Ammon's horn (tissue), 1 donor: ENCODE measurements around the gene NUF2.
"Not testable (repeated sequence)": the region's sequence is repeated elsewhere in the genome, so short reads cannot be mapped to it uniquely, and the experiment has no call there.

Source experiments
- DNase-seq: peaks from one replicate; pipeline ENCODE4 v3.0.0-alpha.2; 2016; ENCODE audit warnings: low spot score

Gene NUF2

DNA sequence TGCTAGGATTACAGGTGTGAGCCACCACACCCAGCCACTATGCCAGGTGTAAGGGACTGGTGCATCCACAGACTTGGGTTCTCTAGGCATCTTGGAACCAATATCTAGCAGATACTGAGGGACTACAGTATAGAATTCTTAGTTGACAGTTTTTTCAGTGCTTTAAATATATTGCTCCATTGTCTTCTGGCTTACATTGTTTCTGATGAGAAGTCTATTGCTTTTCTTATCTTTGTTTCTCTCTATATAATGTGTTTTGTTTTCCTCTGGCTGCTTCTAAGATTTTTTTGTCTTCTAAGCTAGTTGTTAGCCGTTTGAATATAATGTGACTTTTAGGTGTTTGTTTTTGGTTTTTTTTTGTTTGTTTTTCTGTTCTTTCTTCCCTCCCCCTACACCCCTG lies 13.5 kb downstream of the NUF2 start:
- DNase-seq = no peak

DNA sequence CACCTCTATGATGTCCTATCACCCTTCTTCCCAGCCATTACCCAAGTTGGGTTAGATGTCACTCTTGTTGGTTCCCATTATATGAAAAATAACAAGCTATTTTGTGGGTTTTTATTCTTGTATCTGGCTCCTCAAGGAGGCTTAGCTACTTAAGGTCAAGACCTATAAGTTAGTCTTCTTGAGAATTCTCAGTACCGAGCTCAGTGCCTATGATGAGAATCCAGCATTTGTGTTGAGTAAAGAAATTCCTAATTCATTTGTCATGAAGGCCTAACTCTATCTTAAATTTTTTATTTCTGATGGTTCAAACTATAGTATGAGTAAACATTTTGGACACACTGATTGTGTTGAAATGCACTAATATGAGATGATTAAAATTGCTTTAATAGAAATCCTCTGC lies 15.9 kb downstream of the NUF2 start:
- no peak for DNase-seq

GRCh38 chr1:163346326-163346870 lies 24.6 kb downstream of the NUF2 start:
- no peak for DNase-seq

DNA sequence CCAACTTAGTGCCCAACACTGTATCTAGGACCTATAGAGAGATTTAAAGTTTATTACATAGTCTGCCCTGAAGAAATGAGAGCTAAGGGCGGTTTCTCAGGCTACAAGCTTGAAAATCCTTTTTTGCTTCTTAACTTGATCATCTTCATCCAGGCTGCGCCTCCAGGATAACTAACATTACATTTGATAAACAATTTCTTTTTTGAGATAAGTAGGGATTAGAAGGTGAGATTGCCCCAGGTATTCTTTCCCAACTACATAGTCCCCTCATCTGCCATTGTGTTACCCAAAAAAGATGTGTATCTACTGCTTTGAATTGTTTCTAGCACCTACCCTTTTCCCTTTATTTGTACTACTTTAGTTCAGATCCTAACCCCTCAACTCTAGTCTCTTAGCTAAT lies 25.4 kb downstream of the NUF2 start:
- DNase-seq = no peak

- no peak for DNase-seq
Measured at GRCh38 chr1:163351912-163352311, 30.2 kb downstream of the NUF2 start.

GRCh38 chr1:163357378-163357777 lies 35.6 kb downstream of the NUF2 start:
- no peak for DNase-seq

GRCh38 chr1:163358172-163358571 lies 36.4 kb downstream of the NUF2 start:
- not testable (repeated sequence) for DNase-seq

GRCh38 chr1:163361123-163361934 lies 39.6 kb downstream of the NUF2 start:
- DNase-seq = peak; percentile 62

DNA sequence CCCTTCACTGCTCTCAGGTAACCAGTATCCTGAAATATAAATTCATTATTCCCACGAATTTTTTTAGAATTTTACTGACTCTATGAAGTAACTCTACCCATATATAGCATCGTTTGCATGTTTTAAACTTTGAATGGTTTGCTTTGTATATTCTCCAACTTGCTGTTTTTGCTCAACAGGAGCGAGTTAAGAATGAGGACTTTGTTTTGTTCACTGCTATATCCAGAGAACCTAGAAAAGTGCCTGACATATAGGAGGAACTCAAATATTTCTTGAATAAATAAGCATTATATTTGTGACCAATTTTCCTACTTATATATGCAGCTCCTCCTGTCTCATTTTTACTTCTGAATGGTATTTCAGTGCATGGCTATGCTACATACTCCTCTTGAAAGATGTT lies 43.4 kb downstream of the NUF2 start:
- no peak for DNase-seq

DNA sequence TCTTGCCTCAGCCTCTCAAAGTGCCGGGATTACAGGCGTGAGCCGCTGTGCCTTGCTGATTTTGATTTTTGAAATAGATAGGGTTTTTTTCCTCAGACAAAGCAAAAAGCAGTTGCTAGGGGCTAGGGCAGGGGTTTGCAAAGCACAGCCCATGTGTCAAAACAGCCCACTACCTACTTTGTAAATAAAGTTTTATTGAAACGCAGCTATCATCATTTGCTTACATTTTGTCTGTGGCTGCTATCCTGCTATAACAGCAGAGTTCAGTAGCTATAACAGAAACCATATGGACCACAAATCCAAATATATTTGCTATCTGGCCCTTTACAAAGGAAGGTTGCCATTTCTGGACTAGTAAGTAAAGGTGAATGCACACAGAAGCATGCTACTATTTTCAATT lies 44.8 kb downstream of the NUF2 start:
- no peak for DNase-seq

DNA sequence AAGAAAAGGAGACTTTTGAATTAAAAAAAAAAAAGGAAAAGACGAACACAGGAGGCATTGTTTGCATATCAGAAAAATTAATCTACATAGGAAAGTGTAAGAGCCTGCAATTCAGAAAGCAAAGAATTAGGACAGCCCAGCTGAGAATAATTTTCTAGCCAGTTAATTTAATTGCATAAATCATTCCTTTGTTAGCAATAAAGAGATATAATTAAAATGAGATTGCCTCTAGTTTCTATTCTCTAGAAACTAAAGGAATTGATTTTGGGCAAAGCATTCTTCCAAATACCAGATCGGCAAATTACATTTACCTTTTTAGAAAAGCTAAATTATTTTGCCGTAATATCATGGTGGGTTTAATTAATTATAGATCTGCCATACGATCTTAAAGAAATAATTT lies 46.0 kb downstream of the NUF2 start:
- DNase-seq = no peak

DNA sequence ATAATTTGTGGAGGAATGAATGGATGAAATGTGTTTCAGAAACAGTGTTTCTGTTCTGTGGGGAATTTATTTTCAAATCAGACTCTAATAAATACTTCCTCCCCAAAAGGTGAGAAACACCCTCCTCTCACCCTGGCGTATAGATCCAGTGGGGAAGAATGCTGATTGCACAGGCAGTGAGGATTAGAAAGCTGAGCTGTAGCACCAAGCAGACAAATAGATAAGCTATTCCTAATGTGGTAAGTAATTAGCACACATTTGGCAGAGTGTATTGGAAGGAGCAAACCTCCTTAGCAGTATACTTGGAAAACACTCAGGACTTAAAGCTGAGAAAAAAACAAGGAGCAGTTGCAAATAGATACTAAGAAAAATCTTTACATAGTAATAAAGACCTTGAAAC lies 50.8 kb downstream of the NUF2 start:
- DNase-seq = no peak

GRCh38 chr1:163378554-163378953 lies 56.8 kb downstream of the NUF2 start:
- no peak for DNase-seq

GRCh38 chr1:163379801-163380200 lies 58.0 kb downstream of the NUF2 start:
- DNase-seq = no peak

GRCh38 chr1:163381487-163382184 lies 59.9 kb downstream of the NUF2 start:
- no peak for DNase-seq

DNA sequence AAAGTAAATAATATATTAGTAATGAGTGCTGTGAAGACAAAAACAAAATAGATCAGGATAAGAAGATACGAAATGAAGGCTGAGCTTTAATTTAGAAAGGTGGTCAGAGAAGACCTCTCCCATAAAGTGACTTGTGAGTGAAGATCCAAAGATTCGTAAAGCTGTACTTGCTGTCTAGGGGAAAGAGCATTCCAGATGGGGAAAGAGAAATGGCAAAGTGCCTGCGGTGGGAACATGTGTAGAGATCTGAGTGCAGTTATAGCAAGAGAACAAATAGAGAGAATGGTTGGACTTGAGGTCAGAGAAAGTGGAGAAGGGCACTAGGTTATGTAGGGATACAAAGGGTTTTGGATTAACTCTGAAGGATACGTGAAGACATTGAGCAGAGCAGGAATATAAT lies 60.6 kb downstream of the NUF2 start:
- DNase-seq = no peak

DNA sequence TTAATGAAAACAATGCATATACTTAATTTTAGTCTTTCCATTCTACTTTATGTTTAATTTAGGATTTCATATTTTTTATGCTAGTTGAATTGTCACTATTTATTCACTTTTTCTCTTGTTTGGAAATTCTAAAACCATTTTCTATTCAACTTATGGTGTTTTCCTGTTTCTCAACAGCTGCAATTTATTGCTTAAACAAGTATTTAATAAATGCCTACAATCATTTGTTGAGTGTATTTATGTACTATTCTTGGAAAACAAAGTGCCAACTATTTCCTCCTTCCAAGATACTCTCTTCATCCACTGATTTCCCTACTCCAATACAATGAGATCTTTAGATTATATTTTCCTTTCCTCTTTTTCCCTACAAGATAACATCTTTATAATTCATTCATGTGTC lies 65.4 kb downstream of the NUF2 start:
- no peak for DNase-seq

- no peak for DNase-seq
Measured at GRCh38 chr1:163388970-163389369, 67.2 kb downstream of the NUF2 start.

GRCh38 chr1:163395790-163396189 lies 74.0 kb downstream of the NUF2 start:
- DNase-seq = no peak

- no peak for DNase-seq
Measured at GRCh38 chr1:163397451-163398200, 75.9 kb downstream of the NUF2 start.

- DNase-seq = no peak
Measured at GRCh38 chr1:163399001-163399400, 77.2 kb downstream of the NUF2 start.

DNA sequence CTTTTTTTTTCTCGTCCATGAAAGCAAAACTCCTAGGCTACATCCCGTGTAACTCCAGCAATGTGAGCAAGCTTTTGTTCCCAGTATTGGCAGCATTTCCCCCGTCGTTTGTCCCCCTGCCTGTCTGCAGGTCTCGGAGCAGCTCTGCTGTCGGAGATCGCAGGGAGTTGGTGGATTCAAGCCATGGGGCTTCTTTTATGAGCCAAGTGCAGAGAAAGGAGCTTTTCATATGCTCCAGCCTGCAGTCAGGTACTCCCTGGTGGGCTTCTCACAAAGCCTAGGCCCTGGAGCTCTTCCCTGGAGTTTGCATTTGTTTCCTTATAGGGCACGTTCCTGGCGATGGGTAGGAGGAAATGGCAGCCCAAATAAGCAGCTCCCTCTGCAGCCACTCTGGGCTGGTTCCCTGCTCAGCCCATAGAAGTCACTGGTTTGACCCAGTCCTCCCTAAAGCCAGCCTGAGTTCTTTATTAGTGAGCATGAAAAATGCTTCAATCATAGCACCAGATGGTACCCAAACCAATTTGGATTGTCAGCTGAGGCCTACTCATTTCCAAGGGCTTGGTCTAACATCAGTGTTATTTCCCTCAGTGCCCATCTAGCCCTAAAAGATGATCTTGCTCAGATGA lies 78.3 kb downstream of the NUF2 start:
- peak; percentile 82 for DNase-seq
